D721Med (cell line): ENCODE results near the gene ERCC5.
A peak's percentile ranks its signal among the peaks of the same experiment; 100 is the strongest.

ENCODE experiments used
- DNase-seq: peaks from one replicate; pipeline ENCODE4 v3.0.0; 2011; ENCODE audit warnings: low spot score; ENCODE audit not compliant: insufficient read length
- FAIRE-seq: peaks from 2 replicates; lab custom pipeline; 2011; peaks lifted over from hg19 to GRCh38; lab: Jason Lieb, UNC
- CTCF ChIP-seq: IDR thresholded peaks from 2 replicates; pipeline ENCODE4 v1.5.1; 2012; ENCODE audit warnings: mild to moderate bottlenecking, control low read depth; ENCODE audit not compliant: insufficient read depth; ENCODE audit errors: missing control alignments

The ERCC5 gene

GRCh38 chr13:102825400-102825799, 20.4 kb upstream of the ERCC5 start:
- no peak for TF ChIP-seq CTCF
- DNase-seq (no peak), FAIRE-seq (no peak)

GRCh38 chr13:102825921-102826706, 19.7 kb upstream of the ERCC5 start:
- DNase-seq (no peak), FAIRE-seq (no peak)
- no peak for TF ChIP-seq CTCF

GRCh38 chr13:102830646-102831045, 15.2 kb upstream of the ERCC5 start:
- no peak for TF ChIP-seq CTCF
- DNase-seq: no peak
- no peak for FAIRE-seq

GRCh38 chr13:102836471-102836870, 9.4 kb upstream of the ERCC5 start:
- DNase-seq (no peak), FAIRE-seq (no peak)
- no peak for TF ChIP-seq CTCF

DNA sequence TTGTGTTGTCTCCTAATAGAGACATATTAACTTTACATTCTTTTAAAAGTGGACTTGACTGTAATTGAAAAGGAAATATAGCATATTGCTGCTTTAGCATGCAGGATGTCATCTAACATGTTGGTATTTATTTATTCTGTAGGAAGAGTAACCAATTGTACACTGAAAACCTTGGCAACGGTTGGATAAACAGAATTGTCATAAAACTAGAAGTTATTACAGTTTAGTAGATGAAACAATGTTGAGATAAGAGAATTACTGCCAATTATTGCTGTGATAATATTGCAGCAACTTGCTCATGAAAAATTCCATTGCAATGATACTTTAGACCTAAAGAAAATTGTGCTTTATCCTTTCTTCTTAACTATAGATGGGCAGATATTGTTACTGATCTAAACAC, 7.6 kb upstream of the ERCC5 start:
- peak; percentile 73 for FAIRE-seq
- TF ChIP-seq CTCF: no peak
- DNase-seq: no peak

GRCh38 chr13:102838982-102839381, 6.8 kb upstream of the ERCC5 start:
- DNase-seq (no peak), FAIRE-seq (no peak)
- no peak for TF ChIP-seq CTCF

DNA sequence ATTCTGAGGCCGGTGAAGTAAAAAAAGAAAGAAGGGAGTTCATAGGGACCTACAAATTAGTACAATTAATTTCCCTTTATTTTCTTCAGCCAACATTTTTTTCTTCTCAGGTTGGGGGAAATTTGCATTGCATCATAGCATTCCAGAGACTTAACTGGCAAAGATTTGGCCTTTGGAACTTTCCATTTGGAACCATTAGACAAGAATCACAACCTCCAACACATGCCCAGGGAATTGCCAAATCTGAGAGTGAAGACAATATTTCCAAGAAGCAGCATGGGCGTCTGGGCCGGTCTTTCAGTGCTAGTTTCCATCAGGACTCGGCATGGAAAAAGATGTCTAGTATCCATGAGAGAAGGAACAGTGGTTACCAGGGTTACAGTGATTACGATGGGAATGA, 6.4 kb upstream of the ERCC5 start:
- TF ChIP-seq CTCF: no peak
- DNase-seq (no peak), FAIRE-seq (no peak)
